Stimulated activated CD8-positive, alpha-beta memory T cell treated with anti-CD3 and anti-CD28 coated beads, Interleukin-2, amount 100 ng/mL, for 1 hour (primary cell): ENCODE data around the gene BPIFA1.
A peak's percentile ranks its signal among the peaks of the same experiment; 100 is the strongest.

Experiments
- DNase-seq, 2 donors: peaks; one replicate each; pipeline ENCODE4 v3.0.0-alpha.2; 2020; ENCODE audit warnings: low read depth in 2 of 2

BPIFA1 gene

DNA sequence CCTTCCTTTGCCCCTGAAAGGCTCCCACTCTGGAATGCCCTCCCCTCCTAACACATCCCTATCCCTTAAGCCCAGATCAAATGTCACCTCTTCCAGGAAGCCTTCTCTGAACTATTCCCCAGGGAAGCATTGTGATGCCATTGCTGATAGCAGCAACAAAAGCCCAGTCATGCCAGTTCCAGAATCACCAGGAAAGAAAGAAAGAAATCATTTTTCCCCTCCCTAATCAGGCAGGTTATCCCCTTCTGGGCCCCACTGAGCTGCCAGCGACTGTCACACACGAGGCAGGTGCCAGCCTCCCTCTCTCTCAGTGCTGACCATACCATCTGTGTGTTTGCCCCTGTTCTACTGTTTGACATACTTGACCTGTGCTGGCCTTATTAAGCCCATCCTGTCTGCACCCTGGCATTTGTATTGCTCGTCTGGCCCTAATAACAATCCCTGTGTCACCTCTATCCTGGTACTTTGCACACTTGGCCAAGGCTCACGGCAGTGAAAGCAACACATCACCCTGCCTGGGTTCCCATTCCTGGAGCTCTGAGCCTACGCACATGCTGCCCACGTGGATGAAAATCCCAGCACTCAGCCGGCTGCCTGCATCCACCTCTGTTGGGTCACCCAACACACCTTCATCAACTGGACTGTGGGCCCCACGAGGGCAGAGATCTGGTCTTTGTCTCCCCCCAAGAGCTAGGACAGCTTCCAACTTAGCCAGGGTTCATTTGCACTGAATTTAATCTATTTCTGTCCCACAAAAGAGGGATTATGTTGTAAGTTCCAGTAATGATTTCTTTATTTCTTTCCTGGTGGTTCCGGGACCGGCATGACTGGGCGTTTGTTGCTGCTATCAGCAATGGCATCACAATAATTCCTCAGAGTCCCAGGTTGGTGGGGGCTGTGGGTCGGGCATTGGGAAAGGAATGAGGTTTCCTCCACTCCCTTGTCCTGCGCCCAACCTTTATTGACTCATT lies 42.0 kb downstream of the BPIFA1 start:
- no peak for DNase-seq

GRCh38 chr20:33278700-33279099 lies 42.9 kb downstream of the BPIFA1 start:
- no peak for DNase-seq

DNA sequence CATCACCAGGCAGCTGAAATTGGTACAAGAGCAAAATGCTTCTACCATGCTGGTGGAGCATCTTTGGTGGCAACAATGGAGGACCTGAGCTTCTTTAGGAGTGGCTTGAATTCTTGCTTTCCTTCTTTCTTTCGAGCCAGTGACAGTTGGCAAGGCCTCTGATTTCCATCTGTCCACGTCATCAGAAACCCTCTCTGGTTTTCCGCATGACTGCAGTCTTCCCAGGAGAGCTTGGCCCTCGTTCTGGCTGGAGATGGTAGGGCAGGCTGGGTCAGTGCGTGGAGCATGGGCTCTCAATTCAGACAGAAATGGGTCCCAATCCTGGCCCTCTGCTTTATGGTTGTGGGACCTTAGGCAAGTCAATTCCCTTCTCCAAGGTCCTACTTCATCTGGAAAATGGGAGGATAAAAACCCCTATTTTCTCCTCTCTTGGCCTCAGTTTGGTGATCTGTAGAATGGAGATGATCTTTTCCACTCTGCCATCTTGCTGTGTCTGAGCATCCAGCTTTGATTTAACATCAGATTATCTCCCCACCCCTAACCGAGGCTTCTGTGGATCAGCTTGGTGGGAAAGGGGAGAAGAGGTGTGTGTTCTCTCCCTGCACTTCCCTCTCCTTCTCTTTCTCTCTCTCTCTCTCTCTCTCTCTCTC lies 43.6 kb downstream of the BPIFA1 start:
- no peak for DNase-seq

- DNase-seq, result no peak
These were observed 44.3 kb downstream of the BPIFA1 start for GRCh38 chr20:33280000-33280680.

DNA sequence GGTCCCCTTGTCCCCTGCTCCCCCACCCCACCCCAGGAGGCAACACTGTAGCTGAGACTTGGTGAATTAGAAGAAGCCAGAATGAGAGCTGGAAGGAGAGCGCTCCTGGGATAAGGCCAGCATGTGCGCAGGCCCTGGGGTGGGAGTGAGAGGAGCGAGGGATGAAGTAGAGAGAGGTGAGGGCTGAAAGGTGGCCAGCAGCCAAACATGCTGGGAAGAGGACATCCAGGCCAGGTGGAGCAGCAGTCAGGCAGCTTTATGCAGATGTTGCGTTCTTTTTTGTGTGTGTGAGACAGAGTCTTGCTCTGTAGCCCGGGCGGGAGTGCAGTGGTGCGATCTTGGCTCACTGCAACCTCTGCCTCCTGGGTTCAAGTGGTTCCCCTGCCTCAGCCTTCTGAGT lies 45.0 kb downstream of the BPIFA1 start:
- DNase-seq, result no peak

GRCh38 chr20:33281550-33282146 lies 45.9 kb downstream of the BPIFA1 start:
- no peak for DNase-seq

DNA sequence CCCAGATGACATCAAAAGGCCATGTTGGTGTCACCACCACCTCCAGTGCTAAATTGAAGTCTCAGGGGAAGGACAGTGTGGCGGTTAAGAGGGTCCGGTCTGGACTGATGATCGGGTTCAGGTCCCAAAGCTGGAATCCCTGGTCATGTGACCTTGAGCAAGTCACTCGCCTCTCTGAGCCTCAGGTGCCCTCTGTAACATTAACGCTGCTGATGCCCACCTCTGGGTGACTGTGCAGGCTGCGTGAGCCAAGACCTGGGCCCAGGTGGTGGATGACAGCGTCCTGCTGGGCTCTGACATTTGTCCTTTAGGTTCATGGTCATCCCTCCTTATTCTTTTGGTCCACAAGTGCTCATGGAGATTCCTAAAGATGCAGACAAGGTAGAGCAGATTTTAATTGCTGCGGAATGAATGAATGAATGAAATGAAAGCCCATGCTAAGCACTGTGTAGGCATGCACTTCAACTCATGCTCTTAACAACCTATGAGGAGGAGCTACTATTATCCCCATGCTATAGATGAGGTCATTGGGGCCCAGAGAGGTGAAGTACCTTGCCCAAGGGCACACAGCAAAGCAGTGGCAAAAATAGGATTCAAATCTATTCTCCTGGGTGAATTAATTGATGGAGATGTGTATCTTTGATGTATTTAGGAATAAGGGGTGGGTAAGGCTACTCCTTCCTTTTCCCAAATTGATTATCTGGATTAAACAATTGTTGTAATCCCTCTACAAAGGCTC lies 46.6 kb downstream of the BPIFA1 start:
- DNase-seq, result no peak

DNA sequence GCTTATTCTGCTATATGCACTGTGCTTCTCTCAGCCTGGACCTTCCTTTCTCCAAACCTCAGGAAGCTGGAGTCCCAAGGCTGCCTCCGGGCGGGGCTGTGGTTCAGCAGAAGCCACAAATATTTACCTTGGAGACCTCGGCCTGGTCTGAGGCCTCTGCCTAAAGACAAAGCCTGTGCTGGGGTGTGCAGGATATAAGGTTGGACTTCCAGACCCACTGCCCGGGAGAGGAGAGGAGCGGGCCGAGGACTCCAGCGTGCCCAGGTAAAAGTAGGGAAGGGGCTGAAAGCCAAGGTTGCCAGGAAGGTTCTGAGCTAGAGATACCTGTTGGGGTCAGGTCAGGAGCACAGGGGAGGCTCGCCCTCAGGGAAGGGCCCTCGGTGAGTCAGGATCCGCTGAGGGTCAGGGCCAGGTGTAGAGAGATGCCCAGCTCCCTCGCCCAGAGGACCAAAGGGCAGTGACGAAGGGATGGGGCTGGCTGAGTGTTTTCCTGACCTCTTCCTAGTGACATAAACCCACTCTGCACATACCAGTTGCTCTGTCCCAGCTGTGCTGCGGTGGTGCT lies 47.3 kb downstream of the BPIFA1 start, which contains the start of gene BPIFB1:
TSS of gene BPIFB1 (plus strand) at position 224 of the 565 bp plus-strand sequence. CDS start 2,860 bp downstream, outside the sequence.
- no peak for DNase-seq

DNA sequence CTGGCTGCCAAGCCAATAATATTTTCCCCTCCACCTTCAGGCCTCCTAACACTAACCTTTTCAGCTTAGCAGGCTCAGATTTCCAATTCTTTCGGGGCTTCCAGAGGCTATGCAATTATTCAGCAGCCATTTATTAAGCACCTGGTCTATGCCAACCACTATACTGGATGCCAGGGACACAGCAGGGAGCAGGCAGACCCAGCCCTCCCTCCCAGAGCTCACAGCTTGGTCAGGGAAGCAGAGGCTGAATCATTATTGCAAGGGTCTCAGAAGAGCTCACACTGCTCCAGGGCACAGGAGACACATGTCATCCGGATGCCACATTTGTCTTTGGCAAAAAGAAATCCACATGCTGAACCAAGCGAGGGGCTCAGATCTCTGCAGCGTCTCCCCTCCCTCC lies 48.5 kb downstream of the BPIFA1 start:
- DNase-seq, result no peak

GRCh38 chr20:33284937-33285336 lies 49.1 kb downstream of the BPIFA1 start:
- no peak for DNase-seq

- no peak for DNase-seq
These were observed 50.2 kb downstream of the BPIFA1 start for GRCh38 chr20:33285861-33286495.

- no peak for DNase-seq
These were observed 52.1 kb downstream of the BPIFA1 start for GRCh38 chr20:33287884-33288283.

DNA sequence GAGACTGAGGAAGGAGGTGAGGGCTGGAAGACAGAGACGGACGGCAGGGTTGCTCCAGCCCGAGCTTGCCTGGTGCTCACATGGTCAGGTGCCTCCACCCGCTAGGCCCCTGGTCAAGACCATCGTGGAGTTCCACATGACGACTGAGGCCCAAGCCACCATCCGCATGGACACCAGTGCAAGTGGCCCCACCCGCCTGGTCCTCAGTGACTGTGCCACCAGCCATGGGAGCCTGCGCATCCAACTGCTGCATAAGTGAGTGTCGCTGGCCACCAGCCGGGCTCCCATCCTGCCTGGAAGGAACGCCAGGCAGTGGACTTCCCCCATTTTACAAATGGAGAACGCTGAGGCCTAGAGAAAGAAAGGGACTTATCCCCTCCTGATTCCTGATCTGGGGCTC lies 55.1 kb downstream of the BPIFA1 start:
- DNase-seq, result no peak

- no peak for DNase-seq
These were observed 55.6 kb downstream of the BPIFA1 start for GRCh38 chr20:33291416-33291815.

DNA sequence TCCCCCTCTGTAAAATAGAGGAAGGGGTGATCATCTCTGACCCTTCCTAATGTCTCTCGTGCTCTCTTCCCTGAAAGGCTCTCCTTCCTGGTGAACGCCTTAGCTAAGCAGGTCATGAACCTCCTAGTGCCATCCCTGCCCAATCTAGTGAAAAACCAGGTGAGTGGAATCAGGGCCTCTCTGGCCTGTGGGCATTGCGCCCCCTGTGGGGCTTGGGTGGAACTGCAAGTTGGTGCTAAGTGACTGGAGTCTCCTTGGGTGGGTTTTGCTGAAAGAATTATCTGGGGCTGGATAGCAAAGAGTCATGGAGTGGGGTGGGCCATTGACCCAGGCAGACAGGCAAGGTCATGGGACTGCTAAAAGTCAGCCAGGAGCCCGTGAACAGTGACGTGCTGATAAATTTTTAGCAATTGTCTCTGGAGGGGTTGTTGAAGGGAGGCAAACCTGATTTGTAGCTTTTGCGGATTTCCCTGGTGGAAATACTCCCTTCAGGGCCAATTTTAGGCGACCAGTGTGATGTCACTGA lies 56.1 kb downstream of the BPIFA1 start:
- peak; percentile 45 to 46 for DNase-seq
